SK-N-SH (cell line): ENCODE results near the gene SDC3. TPM values are rescaled to one million over a fixed set of nuclear protein-coding genes. Genes with fewer than 3 reads are reported as not detected.

ENCODE experiments used
- CTCF ChIA-PET: fragments of 300-600, 350-600 bp; formaldehyde crosslinking; extraction: SDS; loops from one replicate; lab custom pipeline; 2021; lab: Yijun Ruan, JAX
- POLR2A ChIA-PET: fragments of 350-600 bp; sonication (Branson Sonifier 250); formaldehyde crosslinking; extraction: SDS; loops from one replicate; lab custom pipeline; 2020; ENCODE audit warnings: antibody characterized with exemption, inconsistent platforms; lab: Yijun Ruan, JAX
- DNase-seq: peaks from one replicate; pipeline ENCODE4 v3.0.0; 2012
- H2AFZ ChIP-seq: fragments of 200-600 bp; sonication (generic); 2 replicates; pipeline ENCODE4 v1.8.1; 2016; ENCODE audit warnings: antibody characterized with exemption, mild to moderate bottlenecking, low read depth
- H3F3A ChIP-seq: fragments of 200-600 bp; sonication (generic); replicated peaks from 2 replicates; pipeline ENCODE3; 2016; ENCODE audit warnings: antibody characterized with exemption, mild to moderate bottlenecking; ENCODE audit not compliant: insufficient read depth
- H3K27ac ChIP-seq, 2 experiments: fragments of 200-500 bp in 1 of 2; fragments of 200-600 bp in 1 of 2; sonication (Bioruptor generic) in 1 of 2; sonication (generic), shearing (Covaris generic) in 1 of 2; 2 replicates each; pipeline versions ENCODE4 v1.5.1 to v1.6.1; 2014 to 2016; ENCODE audit warnings: low read depth in 2 of 2, inconsistent platforms in 1 of 2, low read length in 1 of 2, mild to moderate bottlenecking in 1 of 2, mixed read lengths in 1 of 2
- H3K27me3 ChIP-seq: fragments of 200-600 bp; sonication (generic), shearing (Covaris generic); 2 replicates; pipeline ENCODE4 v1.6.1; 2016; ENCODE audit warnings: mixed run types; ENCODE audit not compliant: insufficient read depth
- H3K36me3 ChIP-seq, 2 experiments: fragments of 200-500 bp in 1 of 2; fragments of 200-600 bp in 1 of 2; sonication (Bioruptor generic) in 1 of 2; sonication (generic) in 1 of 2; replicated peaks in 1 of 2; 2 replicates each; pipeline versions ENCODE3 to v1.5.1; 2014 to 2016; ENCODE audit warnings: low read length in 1 of 2, mild to moderate bottlenecking in 1 of 2; ENCODE audit not compliant: insufficient read depth in 2 of 2, control insufficient read depth in 1 of 2
- H3K4me1 ChIP-seq, 2 experiments: fragments of 200-500 bp in 1 of 2; fragments of 200-600 bp in 1 of 2; sonication (Bioruptor generic) in 1 of 2; sonication (generic), shearing (Covaris generic) in 1 of 2; 2 replicates each; pipeline versions ENCODE4 v1.5.1 to v1.6.1; 2014 to 2016; ENCODE audit warnings: low read depth in 1 of 2, low read length in 1 of 2, mixed run types in 1 of 2; ENCODE audit not compliant: insufficient read depth in 2 of 2, control insufficient read depth in 1 of 2
- H3K4me2 ChIP-seq: fragments of 200-600 bp; sonication (generic), shearing (Covaris generic); 2 replicates; pipeline ENCODE4 v1.6.1; 2017; ENCODE audit warnings: mixed run types
- H3K4me3 ChIP-seq, 2 experiments: fragments of 200-500 bp in 1 of 2; fragments of 200-600 bp in 1 of 2; sonication (Bioruptor generic) in 1 of 2; sonication (generic), shearing (Covaris generic) in 1 of 2; 2 replicates each; pipeline versions ENCODE4 v1.5.1 to v1.8.1; 2014 to 2016; ENCODE audit warnings: low read depth in 2 of 2, inconsistent platforms in 1 of 2, low read length in 1 of 2, mild to moderate bottlenecking in 1 of 2, mixed read lengths in 1 of 2, moderate library complexity in 1 of 2
- H3K79me2 ChIP-seq: fragments of 200-600 bp; sonication (generic); 2 replicates; pipeline ENCODE4 v1.8.1; 2017; ENCODE audit warnings: mild to moderate bottlenecking; ENCODE audit not compliant: insufficient read depth
- H3K9ac ChIP-seq: fragments of 200-600 bp; sonication (generic); 2 replicates; pipeline ENCODE4 v1.6.1; 2017; ENCODE audit warnings: mixed run types
- H3K9me2 ChIP-seq: fragments of 200-600 bp; sonication (generic); 2 replicates; pipeline ENCODE4 v1.6.1; 2017; ENCODE audit warnings: mixed run types
- H3K9me3 ChIP-seq: fragments of 200-600 bp; sonication (generic); 2 replicates; pipeline ENCODE4 v1.6.1; 2017; ENCODE audit warnings: mixed run types, mild to moderate bottlenecking, moderate library complexity
- H4K20me1 ChIP-seq: fragments of 200-600 bp; sonication (generic); 2 replicates; pipeline ENCODE4 v1.6.1; 2017; ENCODE audit warnings: mild to moderate bottlenecking, mixed run types; ENCODE audit not compliant: insufficient read depth
- ELF1 ChIP-seq: IDR thresholded peaks from 2 replicates; pipeline ENCODE4 v1.4.0; 2012
- EZH2phosphoT487 ChIP-seq: fragments of 200-600 bp; sonication (generic); IDR thresholded peaks from 2 replicates; pipeline ENCODE4 v1.6.1; 2017; ENCODE audit warnings: low read depth, mixed run types, mild to moderate bottlenecking, antibody characterized with exemption, moderate library complexity, borderline replicate concordance
- FOSL2 ChIP-seq: IDR thresholded peaks from 2 replicates; pipeline ENCODE4 v1.4.0; 2012; ENCODE audit warnings: low read depth, mild to moderate bottlenecking, moderate library complexity, borderline replicate concordance
- GABPA ChIP-seq: IDR thresholded peaks from 2 replicates; pipeline ENCODE4 v1.4.0; 2012; ENCODE audit warnings: low read depth, mild to moderate bottlenecking
- GATA2 ChIP-seq: sonication (generic); formaldehyde crosslinking; IDR thresholded peaks from 2 replicates; pipeline ENCODE4 v1.5.0; 2020; ENCODE audit warnings: mild to moderate bottlenecking, missing genetic modification reagents
- JUND ChIP-seq: IDR thresholded peaks from 2 replicates; pipeline ENCODE4 v1.4.0; 2012
- RFX5 ChIP-seq: IDR thresholded peaks from 2 replicates; pipeline ENCODE4 v1.6.1; 2012; ENCODE audit warnings: mild to moderate bottlenecking, improper control_type of control experiment, low read length
- TAF1 ChIP-seq: IDR thresholded peaks from 2 replicates; pipeline ENCODE4 v1.6.1; 2012; ENCODE audit warnings: low read depth, mild to moderate bottlenecking, low read length, moderate library complexity, borderline replicate concordance
- TEAD4 ChIP-seq: IDR thresholded peaks from 2 replicates; pipeline ENCODE4 v1.4.0; 2012; ENCODE audit warnings: mild to moderate bottlenecking, borderline replicate concordance; ENCODE audit not compliant: insufficient read depth
- USF1 ChIP-seq: IDR thresholded peaks from 2 replicates; pipeline ENCODE4 v1.4.0; 2012; ENCODE audit warnings: low read depth, borderline replicate concordance
- USF2 ChIP-seq: fragments of 150-350 bp; IDR thresholded peaks from 2 replicates; pipeline ENCODE4 v1.6.1; 2017; ENCODE audit warnings: antibody characterized with exemption, low read length, low read depth, borderline replicate concordance
- WGBS: methylation state at CpG from one replicate; pipeline ENCODE4 v1.1.6; 2017; ENCODE audit warnings: low lambda C conversion rate; 5-methylcytosine and 5-hydroxymethylcytosine counted together
- polyA plus RNA-seq, 3 experiments: library from polyadenylated mRNA; depleted of rRNA; stranded (reverse); fragments of >200 nt; gene quantifications; 2 replicates each; pipeline ENCODE4 v1.2.3, GENCODE V29; 2012
- TF ChIP-seq, protein P1 (sequence below): fragments of 150-350 bp; IDR thresholded peaks from 2 replicates; pipeline ENCODE4 v1.6.1; 2016; ENCODE audit warnings: mild to moderate bottlenecking, low read depth, low read length
- TF ChIP-seq, protein P2 (sequence below): IDR thresholded peaks from 2 replicates; pipeline ENCODE4 v1.4.0; 2012; ENCODE audit warnings: low read depth, borderline replicate concordance

The SDC3 gene
- polyA plus RNA-seq, 1 of the 3 experiments (the other 2 are of a cell fraction): 18.8 TPM

DNA sequence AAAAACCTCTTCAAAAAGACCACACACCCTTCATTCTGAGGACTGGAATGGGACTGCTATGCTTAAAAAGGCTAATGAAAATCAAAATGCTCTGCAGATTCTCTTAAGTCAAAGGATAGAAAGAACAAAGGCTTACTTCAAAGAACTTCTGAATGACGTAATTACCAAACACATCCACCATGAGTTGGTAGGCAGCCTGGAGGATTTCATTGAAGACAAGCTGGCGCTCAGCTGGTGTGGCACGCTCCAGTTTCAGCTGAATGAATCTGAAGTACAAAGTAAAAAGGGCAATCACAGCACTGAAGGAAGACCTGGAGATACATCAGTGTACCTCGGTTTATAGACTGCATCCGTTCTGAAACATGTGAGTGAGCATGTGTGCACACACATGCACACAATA, 43.5 kb upstream of the SDC3 start:
- H3F3A ChIP-seq: peaks cover 17% of the 10 kb centered on the region
- peaks cover 77% of the 10 kb centered on the region for H3K79me2 ChIP-seq
- H4K20me1 ChIP-seq: peaks cover 3% of the 10 kb centered on the region; the same call in 1 of the 2 replicates
- no peak overlapping the region for H2AFZ ChIP-seq
- CTCF ChIA-PET: interaction anchor here (1.4 kb wide), 1 partner anchor 9 kb away, joined by 4 read pairs; no protein-coding TSS in a partner anchor
- no peaks in the 10 kb centered on the region for H3K9me3 ChIP-seq
- H3K4me3 ChIP-seq: no peak overlapping the region
- H3K27ac ChIP-seq: no peak overlapping the region
- TF ChIP-seq JUND: no peak
- TF ChIP-seq TEAD4: no peak
- TF ChIP-seq, all 33 proteins: peak for 0
- Histone ChIP-seq H3K9me2 (no peaks in the 10 kb centered on the region), H3K4me2 (no peak overlapping the region), H3K9ac (no peak overlapping the region), H3K27me3 (no peaks in the 10 kb centered on the region), H3K4me1 (peaks cover 0 to 25% of the 10 kb centered on the region in 2 experiments; a peak in 3 of 4 replicates), H3K36me3 (peaks cover 56 to 81% of the 10 kb centered on the region in 2 experiments)
- DNase-seq: no peak
- 95% methylated on average over 5 of the region's 5 CpGs for WGBS
- POLR2A ChIA-PET: no interaction called here

DNA sequence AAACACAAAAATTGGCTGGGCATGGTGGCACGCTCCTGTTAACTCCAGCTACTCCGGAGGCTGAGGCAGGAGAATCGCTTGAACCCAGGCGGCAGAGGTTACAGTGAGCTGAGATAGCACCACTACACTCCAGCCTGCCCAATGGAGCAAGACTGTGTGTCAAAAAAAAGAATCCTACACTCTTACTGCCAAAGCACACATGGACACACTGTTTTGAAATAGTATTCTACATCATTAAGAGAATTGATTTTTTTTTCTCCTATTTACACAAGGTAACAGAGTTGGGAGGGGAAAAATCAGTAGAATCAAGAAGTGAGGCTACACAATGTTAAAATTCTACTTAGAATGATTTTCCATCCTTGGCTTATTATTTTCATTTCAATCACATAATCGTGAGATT, 42.1 kb upstream of the SDC3 start:
- H3K4me3 ChIP-seq: no peak overlapping the region
- H2AFZ ChIP-seq: no peak overlapping the region
- ChIA-PET POLR2A (no interaction called here), CTCF (interaction anchor here (1.2 kb wide), 1 partner anchor 169 kb away, joined by 3 read pairs; no protein-coding TSS in a partner anchor)
- no peak overlapping the region for H3K4me2 ChIP-seq
- H3K9ac ChIP-seq: no peak overlapping the region
- peaks cover 3% of the 10 kb centered on the region; the same call in 1 of the 2 replicates for H4K20me1 ChIP-seq
- H3K27me3 ChIP-seq: no peaks in the 10 kb centered on the region
- peaks cover 59 to 73% of the 10 kb centered on the region in 2 experiments for H3K36me3 ChIP-seq
- no peaks in the 10 kb centered on the region for H3K9me3 ChIP-seq
- H3F3A ChIP-seq: peaks cover 8% of the 10 kb centered on the region
- peaks cover 75% of the 10 kb centered on the region for H3K79me2 ChIP-seq
- H3K9me2 ChIP-seq: no peaks in the 10 kb centered on the region
- DNase-seq: no peak
- peaks cover 0 to 14% of the 10 kb centered on the region in 2 experiments; a peak in 1 of 4 replicates for H3K4me1 ChIP-seq
- TF ChIP-seq USF1: no peak
- 96% methylated on average over 5 of the region's 5 CpGs for WGBS
- no peak overlapping the region for H3K27ac ChIP-seq

DNA sequence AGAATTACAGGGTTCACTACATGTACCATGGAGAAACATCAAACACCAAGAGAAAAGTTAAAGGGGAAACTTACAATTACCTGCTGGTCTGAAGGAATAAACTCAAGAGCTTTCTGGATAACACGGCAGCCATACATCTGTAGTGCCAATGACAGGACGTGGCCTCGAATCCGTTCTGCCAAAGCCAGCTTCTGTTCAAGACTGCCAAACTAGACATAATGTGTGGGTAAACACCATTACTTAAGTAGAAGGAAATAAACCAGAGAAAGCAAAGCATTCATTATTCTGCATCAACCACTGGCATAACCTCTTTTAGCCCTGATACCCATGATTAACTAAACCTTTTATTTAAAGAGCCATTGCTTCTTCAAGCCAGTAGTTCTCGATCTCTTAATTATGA, 41.5 kb upstream of the SDC3 start:
- Histone ChIP-seq H3F3A (peaks cover 6% of the 10 kb centered on the region), H3K27ac (no peak overlapping the region), H3K79me2 (peaks cover 77% of the 10 kb centered on the region), H3K9ac (no peak overlapping the region), H3K27me3 (no peaks in the 10 kb centered on the region), H2AFZ (no peak overlapping the region), H3K4me1 (peaks cover 0 to 12% of the 10 kb centered on the region in 2 experiments; a peak in 1 of 4 replicates), H4K20me1 (peaks cover 3% of the 10 kb centered on the region; the same call in 1 of the 2 replicates), H3K9me3 (no peaks in the 10 kb centered on the region), H3K4me3 (no peak overlapping the region), H3K4me2 (no peak overlapping the region), H3K9me2 (no peaks in the 10 kb centered on the region), H3K36me3 (peaks cover 61 to 78% of the 10 kb centered on the region in 2 experiments)
- TF ChIP-seq RFX5: no peak
- TF ChIP-seq GATA2 (CRISPR knock-in tag): no peak
- TF ChIP-seq TAF1: no peak
- TF ChIP-seq USF1: no peak
- TF ChIP-seq FOSL2: no peak
- TF ChIP-seq, protein P1, sequence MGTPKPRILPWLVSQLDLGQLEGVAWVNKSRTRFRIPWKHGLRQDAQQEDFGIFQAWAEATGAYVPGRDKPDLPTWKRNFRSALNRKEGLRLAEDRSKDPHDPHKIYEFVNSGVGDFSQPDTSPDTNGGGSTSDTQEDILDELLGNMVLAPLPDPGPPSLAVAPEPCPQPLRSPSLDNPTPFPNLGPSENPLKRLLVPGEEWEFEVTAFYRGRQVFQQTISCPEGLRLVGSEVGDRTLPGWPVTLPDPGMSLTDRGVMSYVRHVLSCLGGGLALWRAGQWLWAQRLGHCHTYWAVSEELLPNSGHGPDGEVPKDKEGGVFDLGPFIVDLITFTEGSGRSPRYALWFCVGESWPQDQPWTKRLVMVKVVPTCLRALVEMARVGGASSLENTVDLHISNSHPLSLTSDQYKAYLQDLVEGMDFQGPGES: no peak
- no peak for TF ChIP-seq USF2
- TF ChIP-seq, protein P2, sequence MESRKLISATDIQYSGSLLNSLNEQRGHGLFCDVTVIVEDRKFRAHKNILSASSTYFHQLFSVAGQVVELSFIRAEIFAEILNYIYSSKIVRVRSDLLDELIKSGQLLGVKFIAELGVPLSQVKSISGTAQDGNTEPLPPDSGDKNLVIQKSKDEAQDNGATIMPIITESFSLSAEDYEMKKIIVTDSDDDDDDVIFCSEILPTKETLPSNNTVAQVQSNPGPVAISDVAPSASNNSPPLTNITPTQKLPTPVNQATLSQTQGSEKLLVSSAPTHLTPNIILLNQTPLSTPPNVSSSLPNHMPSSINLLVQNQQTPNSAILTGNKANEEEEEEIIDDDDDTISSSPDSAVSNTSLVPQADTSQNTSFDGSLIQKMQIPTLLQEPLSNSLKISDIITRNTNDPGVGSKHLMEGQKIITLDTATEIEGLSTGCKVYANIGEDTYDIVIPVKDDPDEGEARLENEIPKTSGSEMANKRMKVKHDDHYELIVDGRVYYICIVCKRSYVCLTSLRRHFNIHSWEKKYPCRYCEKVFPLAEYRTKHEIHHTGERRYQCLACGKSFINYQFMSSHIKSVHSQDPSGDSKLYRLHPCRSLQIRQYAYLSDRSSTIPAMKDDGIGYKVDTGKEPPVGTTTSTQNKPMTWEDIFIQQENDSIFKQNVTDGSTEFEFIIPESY: no peak
- no peak for TF ChIP-seq GABPA
- TF ChIP-seq EZH2phosphoT487: no peak
- TF ChIP-seq ELF1: no peak
- no peak for TF ChIP-seq JUND
- 93% methylated on average over 5 of the region's 5 CpGs for WGBS
- CTCF ChIA-PET: interaction anchor here (1.2 kb wide), 1 partner anchor 168 kb away, joined by 3 read pairs; no protein-coding TSS in a partner anchor
- no peak for DNase-seq
- POLR2A ChIA-PET: no interaction called here
